HG02884 (cell line): ENCODE data around the gene PVALB.
A peak's percentile ranks its signal among the peaks of the same experiment; 100 is the strongest.

Experiments
- ATAC-seq: cut with Tn5 transposase; IDR thresholded peaks from one replicate; pipeline ENCODE4 v1.9.1; 2021; ENCODE audit warnings: mild to moderate bottlenecking, moderate library complexity; ENCODE audit not compliant: unreplicated experiment

The PVALB gene

GRCh38 chr22:36816636-36817524 is at the start of gene PVALB:
Gene PVALB (minus strand): TSS chr22:36817035. CDS start chr22:36817005, 30 bp downstream.
- no peak for ATAC-seq

DNA sequence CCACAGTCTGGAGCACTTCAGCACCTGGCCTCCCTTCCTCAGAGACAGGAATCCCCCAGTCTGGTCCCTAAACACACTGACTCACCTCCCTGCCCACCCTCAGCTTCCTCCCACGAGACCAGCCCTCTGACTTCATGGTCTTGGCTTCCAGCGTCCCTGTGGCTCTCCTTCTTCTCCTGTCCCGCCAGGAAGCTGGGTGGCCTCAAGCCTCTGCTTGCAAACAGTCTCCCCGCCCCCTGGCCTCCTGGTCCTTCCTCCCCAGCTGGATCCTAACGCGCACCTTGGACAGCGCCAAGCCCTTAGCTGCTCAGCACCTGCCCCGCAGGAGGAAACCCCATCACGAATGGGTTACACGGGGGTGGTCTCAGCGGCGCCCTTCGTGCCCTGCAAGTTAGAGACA is 48.5 kb upstream of the PVALB start:
- no peak for ATAC-seq

GRCh38 chr22:36864454-36865215 is 47.8 kb upstream of the PVALB start:
- no peak for ATAC-seq

DNA sequence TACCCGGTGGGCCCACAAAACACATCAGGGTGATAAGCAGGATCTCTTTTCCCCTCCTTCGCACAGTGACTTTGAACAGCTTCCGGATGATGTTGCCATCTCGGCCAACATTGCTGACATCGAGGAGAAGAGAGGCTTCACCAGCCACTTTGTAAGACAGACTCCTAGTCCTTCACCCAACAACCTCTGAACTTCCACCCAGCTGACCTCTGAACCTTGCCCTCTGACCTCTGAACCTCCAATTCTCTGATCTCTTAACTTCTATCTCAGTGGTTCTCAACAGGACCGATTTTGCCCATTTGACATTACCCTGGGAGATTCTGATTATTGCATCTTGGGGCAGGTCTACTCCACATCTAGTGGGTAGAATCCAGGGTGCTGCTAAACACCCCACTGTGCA is 47.1 kb upstream of the PVALB start:
- ATAC-seq: no peak

GRCh38 chr22:36863281-36863680 is 46.4 kb upstream of the PVALB start:
- ATAC-seq: no peak

DNA sequence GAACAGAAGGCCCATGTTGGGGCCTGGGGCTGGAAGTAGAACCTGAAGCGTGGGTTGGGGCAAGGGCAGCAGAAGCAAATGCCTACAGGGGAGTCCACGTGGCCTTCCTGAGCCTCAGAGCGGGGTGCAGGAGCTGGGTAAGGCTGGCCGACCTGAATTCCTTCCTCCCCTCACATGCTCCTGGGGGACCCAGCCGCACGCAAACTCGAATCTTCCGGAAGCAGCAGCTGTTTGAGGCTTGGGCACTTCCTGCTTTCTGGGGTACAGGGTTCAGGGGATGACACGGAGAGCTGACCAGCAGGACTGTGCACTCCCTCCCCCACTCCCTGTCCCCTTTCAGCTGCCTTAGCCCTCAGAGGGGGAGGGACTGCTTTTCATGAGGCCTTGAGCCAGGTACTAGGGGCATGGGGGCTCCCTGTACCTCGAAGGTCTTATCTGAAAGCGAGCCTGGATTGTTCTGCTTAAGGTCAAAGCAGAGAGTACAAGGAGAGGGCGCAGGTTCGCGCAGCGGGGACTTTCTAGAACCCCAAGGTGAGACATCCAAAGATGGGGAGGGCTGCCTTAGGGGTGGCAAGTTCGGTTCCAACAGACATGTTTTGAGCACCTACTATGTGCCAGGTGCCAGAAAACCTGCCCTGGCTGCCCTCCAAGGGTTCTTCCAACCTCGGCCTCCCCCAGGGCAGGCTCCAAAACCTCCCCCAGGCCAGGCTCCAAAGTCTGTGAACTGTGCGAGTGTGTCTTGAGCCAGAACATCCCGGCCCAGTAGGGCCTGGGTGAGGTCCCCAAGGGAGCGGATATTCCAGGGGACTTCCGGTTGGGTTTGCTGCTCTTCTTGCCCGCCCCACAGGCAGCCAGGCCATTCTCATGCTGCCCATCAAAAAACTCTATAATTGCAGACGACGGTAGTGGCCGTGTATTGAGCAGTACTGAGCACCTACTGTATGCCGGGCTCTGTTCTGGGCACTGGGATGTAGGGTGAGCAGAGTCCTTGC is 45.7 kb upstream of the PVALB start:
- ATAC-seq: no peak

DNA sequence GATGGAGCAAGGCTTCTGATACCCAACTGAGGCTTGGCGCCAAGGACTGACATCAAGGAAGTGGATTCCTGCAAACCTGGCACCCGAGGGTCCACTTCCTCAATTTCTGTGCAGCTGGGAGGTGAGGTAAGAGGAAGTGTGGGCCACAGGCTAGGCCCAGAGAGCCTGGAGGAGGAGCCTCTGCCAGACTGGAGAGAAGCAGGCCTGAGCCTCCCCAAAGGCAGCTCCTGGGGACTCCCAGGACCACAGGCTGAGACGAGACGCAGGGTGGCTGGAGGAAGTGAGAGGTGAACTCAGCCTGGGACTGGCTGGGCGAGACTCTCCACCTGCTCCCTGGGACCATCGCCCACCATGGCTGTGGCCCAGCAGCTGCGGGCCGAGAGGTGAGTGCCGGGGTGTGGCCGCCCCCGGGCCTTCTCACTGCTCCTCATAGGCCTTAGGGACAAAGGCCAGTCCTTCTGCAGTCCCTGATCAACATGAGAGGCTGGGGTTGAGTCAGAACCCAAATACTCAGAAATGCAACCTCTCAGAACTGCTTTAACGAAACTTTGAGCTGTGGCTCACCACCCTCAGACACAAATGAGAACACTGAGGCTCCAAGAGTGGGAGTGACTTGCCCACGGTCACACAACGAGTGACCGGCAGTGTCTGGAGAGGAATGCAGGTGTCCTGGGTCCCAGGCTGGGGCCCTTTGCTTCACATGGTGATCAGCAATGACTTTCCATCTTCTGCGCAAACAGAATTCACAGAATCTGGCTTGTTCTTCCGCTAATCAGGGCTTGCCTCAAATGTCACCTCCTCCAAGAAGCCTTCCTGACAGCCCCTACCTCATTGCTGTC is 44.2 kb upstream of the PVALB start, which contains the start of gene NCF4:
Gene NCF4, plus strand, starts transcription at position 186 of the 839 bp plus-strand sequence. Its CDS starts 166 bp downstream, at position 352.
- ATAC-seq: peak; percentile 59

GRCh38 chr22:36860438-36860820 is 43.6 kb upstream of the PVALB start:
- ATAC-seq: no peak

- ATAC-seq: no peak
These were observed 43.2 kb upstream of the PVALB start for GRCh38 chr22:36860017-36860416.

DNA sequence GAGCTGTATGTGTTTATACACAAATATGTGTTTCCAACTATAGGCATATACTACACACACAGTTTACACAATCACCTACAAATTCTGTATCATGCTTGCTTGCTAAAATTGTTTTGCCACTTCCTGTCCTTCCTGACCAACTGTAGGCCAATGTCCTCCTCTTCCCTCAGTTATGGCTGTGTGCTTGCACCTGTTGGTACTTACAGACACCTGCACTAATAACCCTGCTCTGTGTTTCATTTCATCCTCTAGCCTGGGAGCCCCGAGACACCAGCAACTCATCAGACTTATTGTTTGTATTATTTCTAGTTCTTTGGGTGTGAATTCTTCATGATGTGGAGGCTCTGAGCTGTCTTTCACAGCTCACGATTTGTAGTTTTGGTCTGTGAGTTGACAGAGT is 42.1 kb upstream of the PVALB start:
- ATAC-seq: no peak

GRCh38 chr22:36858156-36858555 is 41.3 kb upstream of the PVALB start:
- ATAC-seq: no peak

DNA sequence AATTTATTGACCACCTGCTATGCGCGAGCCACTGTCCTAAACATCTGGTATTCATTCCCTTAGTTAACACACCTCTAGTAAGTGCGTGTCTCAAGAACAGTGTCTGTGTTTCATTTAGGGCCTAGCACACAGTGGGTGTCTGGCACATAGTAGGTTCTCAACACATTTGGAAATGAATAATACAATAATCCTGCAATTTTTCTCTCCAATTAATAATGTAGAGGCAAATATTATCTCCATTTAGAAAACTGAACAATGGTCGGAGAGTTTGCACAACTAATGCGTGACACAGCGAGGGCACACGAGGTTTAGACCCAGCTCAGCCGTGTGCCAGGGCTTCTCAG is 39.9 kb upstream of the PVALB start:
- no peak for ATAC-seq

DNA sequence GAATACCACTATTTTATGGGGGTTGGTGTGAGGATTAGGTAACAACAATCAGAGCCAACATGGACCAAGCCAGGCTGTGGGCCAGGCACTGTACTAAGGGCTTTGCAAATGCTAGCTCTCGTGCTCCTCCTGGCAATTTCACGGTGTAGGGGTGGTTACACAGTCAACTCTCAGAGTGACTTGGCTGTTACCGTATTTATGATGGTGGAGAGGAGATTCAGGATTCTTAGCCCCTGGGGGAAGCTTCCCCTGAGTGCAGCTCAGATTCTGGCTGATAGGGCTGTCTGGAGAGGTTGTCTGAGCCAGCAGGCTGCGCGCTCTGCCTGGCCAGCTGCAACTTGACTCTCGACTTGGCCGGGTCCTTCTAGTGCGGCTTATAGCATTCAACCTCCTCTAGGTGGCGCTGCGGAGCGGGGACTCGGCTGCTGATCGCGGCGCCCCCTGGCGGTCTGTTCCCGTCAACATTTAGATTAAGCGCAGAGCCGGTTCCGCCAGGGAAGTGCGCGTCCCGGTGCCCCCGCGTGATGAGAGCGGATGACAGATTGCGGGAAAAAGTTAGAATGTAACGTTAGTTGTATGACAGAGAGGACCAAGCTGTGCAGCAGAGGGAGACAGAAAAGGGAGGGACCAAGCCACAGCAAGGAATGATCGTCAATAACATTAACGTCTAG is 39.4 kb upstream of the PVALB start:
- ATAC-seq: no peak

DNA sequence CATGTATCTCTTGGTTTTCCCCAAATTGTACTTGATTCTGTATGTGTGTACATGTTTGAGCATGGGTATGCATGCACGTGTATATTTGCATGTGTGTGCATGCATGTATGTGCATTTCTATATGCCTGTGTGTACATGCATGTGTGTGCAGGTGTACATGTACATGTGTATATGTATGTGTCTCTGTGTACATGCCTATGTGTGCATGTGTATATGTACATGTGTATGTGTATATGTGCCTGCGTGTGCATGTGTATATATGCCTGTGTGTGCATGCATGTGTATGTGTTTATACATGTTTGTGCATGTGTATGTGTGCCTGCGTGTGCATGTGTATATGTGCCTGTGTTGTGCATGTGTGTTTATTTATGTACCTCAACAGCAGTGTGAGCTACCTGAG is 38.6 kb upstream of the PVALB start:
- ATAC-seq: no peak

GRCh38 chr22:36853407-36854099 is 36.7 kb upstream of the PVALB start:
- ATAC-seq: no peak

- ATAC-seq: no peak
These were observed 35.5 kb upstream of the PVALB start for GRCh38 chr22:36852056-36852973.

DNA sequence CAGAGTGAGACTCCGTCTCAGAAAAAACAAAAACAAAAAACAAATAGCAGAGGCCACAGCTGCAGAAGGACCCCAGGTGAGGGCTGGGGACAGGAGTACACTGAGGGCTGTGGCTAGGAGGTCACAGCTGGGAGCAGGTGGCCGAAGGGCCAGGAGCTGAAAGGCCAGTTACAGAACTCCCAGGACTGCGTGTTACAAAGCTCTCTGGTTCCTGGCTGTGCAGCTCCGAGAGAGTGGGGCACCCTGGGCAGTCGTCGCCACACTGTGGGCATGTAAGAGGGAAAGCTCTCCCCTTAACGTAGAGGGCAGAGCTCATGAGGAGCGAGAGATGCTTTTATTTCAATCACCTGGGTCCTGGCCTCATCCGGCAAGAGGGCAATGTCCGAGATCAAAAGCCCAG is 33.8 kb upstream of the PVALB start:
- no peak for ATAC-seq

GRCh38 chr22:36850056-36850455 is 33.2 kb upstream of the PVALB start:
- no peak for ATAC-seq
